ENCODE results near the gene SPHK2. TPM values are rescaled to one million over a fixed set of nuclear protein-coding genes. Genes with fewer than 3 reads are reported as not detected.
"Not testable (repeated sequence)": the region's sequence is repeated elsewhere in the genome, so short reads cannot be mapped to it uniquely, and the experiment has no call there.

Gene SPHK2
- polyA plus RNA-seq, 3 donors: 15.9 to 24.6 (median 17.8) TPM

DNA sequence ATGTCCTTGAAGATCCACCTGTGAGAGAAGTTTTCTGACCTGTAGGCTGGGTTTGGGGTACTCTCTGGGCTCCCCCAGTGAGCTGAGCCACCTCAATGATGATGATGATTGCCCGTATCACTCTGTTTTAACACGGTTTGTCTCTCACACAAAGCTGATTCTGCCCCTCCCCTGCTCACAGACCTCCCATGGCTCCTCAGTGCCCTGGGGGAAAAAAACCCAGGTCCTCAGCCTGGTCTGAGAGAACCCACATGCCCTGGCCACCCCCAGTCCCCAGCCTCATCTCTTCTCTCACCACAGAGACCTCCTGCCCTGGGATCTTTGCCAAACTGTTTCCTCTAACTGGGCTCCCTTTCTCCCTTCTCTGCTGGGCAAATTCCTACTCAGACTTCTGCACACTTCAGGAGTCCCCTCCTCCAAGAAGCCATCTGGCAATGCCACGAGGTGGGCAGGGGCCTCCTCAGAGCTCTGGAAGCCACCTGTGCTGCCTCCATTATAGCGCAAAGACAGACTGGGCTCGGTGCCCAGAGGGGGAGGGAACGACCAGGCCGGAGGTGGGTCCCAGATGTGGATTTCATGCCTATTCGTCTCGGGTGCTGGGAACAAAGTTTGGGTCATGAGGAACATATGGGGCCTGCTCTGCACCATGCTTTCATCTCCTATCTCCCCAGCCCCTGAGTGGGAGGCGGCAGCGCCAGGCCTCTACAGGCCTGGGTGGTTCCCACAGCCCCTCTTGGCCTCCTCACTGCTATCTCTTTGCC, 35.2 kb downstream of the SPHK2 start:
- DNase-seq (ENCODE audit: low read depth in 3 of 3, low spot score in 2 of 3): no peak

GRCh38 chr19:48656840-48657474, 37.7 kb downstream of the SPHK2 start:
- DNase-seq (ENCODE audit: low read depth in 3 of 3, low spot score in 2 of 3): no peak

DNA sequence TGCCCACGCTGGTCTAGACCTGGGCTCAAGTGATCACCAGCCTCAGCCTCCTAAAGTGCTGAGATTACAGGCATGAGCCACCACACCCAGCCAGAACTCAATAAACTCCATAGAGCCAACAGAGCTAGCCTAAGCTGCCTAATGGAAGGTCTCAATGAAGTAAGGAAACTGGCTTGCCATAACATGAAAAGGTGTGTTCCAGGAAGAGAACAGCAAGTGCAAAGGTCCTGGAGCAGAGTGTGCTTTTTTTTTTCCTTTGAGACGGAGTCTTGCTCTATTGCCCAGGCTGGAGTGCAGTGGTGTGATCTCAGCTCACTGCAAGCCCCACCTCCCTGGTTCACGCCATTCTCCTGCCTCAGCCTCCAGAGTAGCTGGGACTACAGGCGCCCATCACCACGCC, 38.5 kb downstream of the SPHK2 start:
- DNase-seq (ENCODE audit: low read depth in 3 of 3, low spot score in 2 of 3): not testable (repeated sequence)

DNA sequence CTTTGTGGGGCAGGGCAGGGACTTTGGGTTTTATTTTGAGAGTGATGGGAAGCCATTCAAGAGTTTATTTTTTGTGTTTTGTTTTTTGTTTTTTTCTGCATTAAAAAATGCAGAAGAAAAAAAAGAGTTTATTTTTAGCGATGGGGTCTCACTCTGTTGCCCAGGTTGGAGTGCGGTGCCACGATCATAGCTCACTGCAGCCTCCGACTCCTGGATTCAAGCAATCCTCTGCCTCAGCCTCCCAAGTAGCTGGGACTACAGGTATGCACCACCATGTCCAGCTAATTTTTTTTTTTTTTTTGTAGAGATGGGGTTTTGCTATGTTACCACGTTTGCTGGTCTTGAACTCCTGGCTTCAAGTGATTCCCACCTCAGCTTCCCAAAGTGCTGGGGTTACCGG, 39.2 kb downstream of the SPHK2 start:
- no peak for DNase-seq (ENCODE audit: low read depth in 3 of 3, low spot score in 2 of 3)

GRCh38 chr19:48659768-48660167, 40.5 kb downstream of the SPHK2 start:
- no peak for DNase-seq (ENCODE audit: low read depth in 3 of 3, low spot score in 2 of 3)

- DNase-seq (ENCODE audit: low read depth in 3 of 3, low spot score in 2 of 3): no peak
Measured at GRCh38 chr19:48660852-48661710, 41.8 kb downstream of the SPHK2 start.

GRCh38 chr19:48661711-48662090, 42.4 kb downstream of the SPHK2 start:
- DNase-seq (ENCODE audit: low read depth in 3 of 3, low spot score in 2 of 3): no peak

DNA sequence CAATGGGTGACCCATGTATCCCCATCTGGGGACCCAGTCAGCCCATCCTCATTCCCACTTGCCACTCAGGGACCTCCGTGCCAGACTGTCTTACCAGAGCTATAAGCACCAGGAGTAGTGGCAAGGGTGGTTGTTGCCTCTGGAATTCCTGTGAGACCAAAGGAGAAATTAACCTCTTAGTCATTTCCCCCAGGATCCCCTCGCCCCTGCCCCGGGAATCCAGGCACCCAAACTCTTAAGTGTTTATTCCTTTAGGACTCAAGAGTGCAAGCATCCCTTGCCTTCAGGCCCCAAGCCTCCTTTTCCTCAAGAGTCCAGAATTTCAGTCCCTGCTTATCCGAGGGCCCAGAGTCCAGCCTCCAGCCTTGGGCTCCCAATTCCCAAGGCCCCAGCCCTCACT, 44.4 kb downstream of the SPHK2 start:
- DNase-seq (ENCODE audit: low read depth in 3 of 3, low spot score in 2 of 3): no peak

DNA sequence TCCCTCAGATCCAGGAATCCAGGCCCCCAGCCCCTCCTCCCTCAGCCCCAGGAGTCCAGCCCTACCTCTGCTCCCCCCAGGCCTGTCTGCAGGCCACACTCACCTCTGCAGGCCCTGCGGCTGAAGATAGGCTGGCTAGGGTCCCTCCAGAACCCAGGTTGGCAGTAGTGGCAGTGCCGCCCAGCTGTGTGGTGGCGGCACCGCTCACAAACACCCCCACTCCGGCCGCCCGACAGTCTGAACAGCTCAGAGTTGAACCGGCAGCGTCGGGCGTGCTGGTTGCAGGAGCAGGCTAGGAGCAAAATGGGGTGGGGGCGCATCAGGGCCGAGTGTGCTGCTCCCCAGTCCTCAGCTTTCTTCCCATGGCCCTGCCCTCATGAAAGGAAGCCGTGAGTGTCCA, 45.2 kb downstream of the SPHK2 start:
- DNase-seq (ENCODE audit: low read depth in 3 of 3, low spot score in 2 of 3): no peak

DNA sequence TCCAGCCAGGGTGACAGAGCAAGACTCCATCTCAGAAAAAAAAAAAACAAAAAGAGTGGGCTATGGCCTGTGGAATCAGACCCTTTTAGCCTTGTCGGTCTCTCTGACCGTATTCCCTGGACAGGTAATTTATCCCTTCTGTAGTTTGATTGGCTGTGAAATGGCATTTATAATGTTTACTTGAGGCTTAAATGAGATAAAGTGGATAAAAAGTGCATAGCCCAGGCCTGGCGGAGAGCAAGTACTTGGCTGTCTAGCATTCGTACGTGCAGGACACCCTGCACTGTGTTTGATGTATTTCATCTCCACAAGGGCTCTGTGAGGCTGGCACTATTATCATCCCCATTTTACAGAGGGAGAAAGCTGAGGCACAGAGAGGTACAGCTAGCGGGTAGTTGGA, 46.5 kb downstream of the SPHK2 start:
- no peak for DNase-seq (ENCODE audit: low read depth in 3 of 3, low spot score in 2 of 3)

- no peak for DNase-seq (ENCODE audit: low read depth in 3 of 3, low spot score in 2 of 3)
Measured at GRCh38 chr19:48668332-48668731, 49.0 kb downstream of the SPHK2 start.

- no peak for DNase-seq (ENCODE audit: low read depth in 3 of 3, low spot score in 2 of 3)
Measured at GRCh38 chr19:48668761-48669160, 49.5 kb downstream of the SPHK2 start.

DNA sequence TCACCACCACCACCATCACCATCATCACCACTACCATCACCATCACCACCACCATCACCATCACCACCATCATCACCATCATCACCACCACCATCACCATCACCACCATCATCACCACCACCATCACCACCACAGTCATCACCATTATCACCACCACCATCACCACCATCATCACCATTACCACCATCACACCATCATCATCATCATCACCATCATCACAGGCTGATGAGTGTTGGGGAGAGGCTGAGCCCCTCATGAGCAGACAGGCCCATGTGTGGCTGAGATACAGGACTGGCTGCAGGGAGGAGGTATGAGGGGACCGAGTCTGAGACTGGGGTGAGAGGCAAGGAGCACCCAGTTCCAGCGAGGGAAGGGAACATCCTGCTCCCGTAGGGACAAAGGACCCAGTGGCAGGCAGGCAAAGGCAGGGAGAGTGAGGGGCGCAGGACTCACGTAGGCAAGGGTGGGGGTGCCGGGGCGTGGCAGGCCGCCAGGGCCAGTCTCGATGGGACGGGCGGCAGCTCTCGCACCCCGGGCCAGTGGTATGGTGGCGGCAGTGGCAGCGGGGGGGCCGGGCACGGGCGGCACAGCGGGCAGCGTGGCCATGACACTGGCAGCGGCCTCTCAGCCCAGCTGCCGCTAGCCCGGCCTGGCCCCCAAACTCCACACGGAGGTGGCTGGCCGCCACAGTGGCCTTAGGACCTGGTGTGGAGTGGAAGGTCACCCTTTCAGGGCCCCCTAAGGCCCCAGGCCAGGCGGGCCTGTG, 50.8 kb downstream of the SPHK2 start:
- no peak for DNase-seq (ENCODE audit: low read depth in 3 of 3, low spot score in 2 of 3)

- DNase-seq (ENCODE audit: low read depth in 3 of 3, low spot score in 2 of 3): no peak
Measured at GRCh38 chr19:48670699-48671445, 51.6 kb downstream of the SPHK2 start.

- no peak for DNase-seq (ENCODE audit: low read depth in 3 of 3, low spot score in 2 of 3)
Measured at GRCh38 chr19:48671446-48671995, 52.2 kb downstream of the SPHK2 start.

DNA sequence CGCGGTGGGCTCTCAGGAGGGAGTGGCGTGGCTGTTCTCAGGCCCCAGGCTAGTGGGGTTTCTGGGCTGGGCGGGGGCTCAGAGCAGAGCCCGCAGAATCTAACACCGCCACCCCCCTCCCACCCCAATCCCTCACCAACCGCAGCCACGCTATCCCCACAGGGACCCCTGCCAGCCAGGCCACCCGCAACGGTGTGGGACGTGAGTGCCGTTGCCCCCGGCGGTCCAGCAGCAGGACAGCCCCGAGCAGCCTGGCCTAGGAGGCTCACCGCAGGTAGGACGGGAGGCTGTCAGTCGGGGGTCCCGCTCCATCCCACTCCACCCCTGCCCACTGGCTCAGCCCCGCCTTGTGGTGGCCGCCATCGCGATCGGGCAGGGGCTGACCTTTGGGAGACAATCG, 53.7 kb downstream of the SPHK2 start, which contains the start of gene NTN5:
TSS of gene NTN5 (minus strand) at position 24 of the 400 bp plus-strand sequence. CDS start 2,031 bp downstream, outside the sequence.
- DNase-seq (ENCODE audit: low read depth in 3 of 3, low spot score in 2 of 3): no peak

GRCh38 chr19:48673436-48674100, 54.3 kb downstream of the SPHK2 start:
- no peak for DNase-seq (ENCODE audit: low read depth in 3 of 3, low spot score in 2 of 3)

- no peak for DNase-seq (ENCODE audit: low read depth in 3 of 3, low spot score in 2 of 3)
Measured at GRCh38 chr19:48674216-48674809, 55.0 kb downstream of the SPHK2 start.
